OCI-M2 (cell line): ENCODE data around the gene MAP3K6.
"Not testable (repeated sequence)": the region's sequence is repeated elsewhere in the genome, so short reads cannot be mapped to it uniquely, and the experiment has no call there.

Experiments used
- DNase-seq: peaks from one replicate; lab custom pipeline; 2025; ENCODE audit not compliant: unreplicated experiment; lab: John Stamatoyannopoulos, UW

Gene MAP3K6

GRCh38 chr1:27395441-27396195 is 28.9 kb upstream of the MAP3K6 start:
- DNase-seq: peak; percentile 17

GRCh38 chr1:27394925-27395324 is 28.2 kb upstream of the MAP3K6 start:
- no peak for DNase-seq

DNA sequence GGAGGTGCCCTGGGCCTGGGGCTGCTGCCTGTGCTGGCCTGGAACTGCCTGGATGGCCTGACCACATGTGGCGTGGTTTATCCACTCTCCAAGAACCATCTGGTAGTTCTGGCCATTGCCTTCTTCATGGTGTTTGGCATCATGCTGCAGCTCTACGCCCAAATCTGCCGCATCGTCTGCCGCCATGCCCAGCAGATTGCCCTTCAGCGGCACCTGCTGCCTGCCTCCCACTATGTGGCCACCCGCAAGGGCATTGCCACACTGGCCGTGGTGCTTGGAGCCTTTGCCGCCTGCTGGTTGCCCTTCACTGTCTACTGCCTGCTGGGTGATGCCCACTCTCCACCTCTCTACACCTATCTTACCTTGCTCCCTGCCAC is 27.5 kb upstream of the MAP3K6 start:
- DNase-seq: no peak

GRCh38 chr1:27393641-27394281 is 27.0 kb upstream of the MAP3K6 start:
- no peak for DNase-seq

GRCh38 chr1:27392778-27393635 is 26.2 kb upstream of the MAP3K6 start:
- no peak for DNase-seq

GRCh38 chr1:27392096-27392777 is 25.5 kb upstream of the MAP3K6 start, which contains the start of gene GPR3:
Gene GPR3 (plus strand): TSS chr1:27392622. CDS start chr1:27393799, 1,177 bp downstream.
- no peak for DNase-seq

- DNase-seq: no peak
Observed at GRCh38 chr1:27391511-27392095, 24.8 kb upstream of the MAP3K6 start.

GRCh38 chr1:27388337-27389005 is 21.7 kb upstream of the MAP3K6 start:
- peak; percentile 10 for DNase-seq

- not testable (repeated sequence) for DNase-seq
Observed at GRCh38 chr1:27384797-27385196, 18.0 kb upstream of the MAP3K6 start.

DNA sequence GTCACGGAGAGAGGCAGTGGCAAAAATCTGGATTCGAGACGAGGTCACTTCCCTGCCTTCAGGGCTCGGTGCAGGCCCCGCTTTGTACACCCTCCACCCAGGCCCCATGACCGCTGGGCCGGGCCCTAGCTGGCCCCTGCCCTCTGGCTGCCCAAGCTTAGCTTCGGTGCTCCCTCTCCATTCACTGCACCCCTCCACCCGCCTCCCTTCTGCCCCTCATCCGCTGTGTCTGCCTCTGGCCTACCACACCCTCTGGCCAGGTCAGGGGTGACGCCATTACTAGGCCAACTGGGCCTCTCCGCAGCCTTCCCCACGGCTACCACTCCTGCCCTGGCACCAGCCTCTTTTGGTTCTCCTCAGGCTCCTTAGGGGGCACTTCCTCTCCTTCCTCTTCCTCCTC is 16.9 kb upstream of the MAP3K6 start:
- no peak for DNase-seq

GRCh38 chr1:27383039-27383605 is 16.4 kb upstream of the MAP3K6 start, which contains the start of gene CD164L2:
Gene CD164L2 (minus strand): TSS chr1:27383333. CDS start chr1:27383239, 94 bp downstream.
- no peak for DNase-seq

DNA sequence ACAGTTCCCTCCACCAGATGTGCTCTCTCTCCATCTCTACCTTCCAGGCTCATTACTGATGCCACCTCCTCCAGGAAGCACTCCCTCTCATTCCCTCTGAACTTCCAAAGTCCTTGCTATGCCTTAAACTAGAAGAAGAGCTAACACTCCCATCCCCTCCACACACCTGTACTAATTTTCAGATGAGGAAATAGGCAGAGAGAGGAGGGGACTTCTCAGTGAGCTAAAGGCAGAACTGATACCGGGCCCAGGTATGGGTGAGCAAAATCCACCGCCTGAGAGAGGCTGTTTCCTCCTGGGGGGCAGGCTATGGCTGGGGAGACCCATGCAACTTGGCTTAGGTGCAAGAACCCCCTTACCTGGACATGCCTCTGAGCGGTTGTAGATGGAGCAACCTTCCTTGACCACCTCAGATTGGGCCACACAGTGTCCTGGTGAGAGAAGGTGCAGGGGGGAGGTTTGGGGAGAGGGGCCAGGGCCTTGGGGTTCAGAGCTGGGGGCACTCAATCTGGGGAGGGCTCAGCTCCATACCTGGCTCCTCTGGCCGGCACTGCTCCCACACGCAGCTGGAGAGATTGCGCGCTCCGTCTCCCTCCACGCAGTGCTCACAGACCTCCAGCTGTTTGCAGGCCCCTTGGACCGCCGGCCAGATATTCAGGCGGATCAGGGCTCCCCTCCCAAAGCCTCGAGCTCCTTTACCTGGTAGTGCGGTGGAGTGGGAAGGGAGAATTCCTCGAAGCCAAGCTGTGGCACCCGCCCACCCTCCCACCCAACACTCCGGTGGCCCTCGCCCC is 15.4 kb upstream of the MAP3K6 start:
- no peak for DNase-seq

DNA sequence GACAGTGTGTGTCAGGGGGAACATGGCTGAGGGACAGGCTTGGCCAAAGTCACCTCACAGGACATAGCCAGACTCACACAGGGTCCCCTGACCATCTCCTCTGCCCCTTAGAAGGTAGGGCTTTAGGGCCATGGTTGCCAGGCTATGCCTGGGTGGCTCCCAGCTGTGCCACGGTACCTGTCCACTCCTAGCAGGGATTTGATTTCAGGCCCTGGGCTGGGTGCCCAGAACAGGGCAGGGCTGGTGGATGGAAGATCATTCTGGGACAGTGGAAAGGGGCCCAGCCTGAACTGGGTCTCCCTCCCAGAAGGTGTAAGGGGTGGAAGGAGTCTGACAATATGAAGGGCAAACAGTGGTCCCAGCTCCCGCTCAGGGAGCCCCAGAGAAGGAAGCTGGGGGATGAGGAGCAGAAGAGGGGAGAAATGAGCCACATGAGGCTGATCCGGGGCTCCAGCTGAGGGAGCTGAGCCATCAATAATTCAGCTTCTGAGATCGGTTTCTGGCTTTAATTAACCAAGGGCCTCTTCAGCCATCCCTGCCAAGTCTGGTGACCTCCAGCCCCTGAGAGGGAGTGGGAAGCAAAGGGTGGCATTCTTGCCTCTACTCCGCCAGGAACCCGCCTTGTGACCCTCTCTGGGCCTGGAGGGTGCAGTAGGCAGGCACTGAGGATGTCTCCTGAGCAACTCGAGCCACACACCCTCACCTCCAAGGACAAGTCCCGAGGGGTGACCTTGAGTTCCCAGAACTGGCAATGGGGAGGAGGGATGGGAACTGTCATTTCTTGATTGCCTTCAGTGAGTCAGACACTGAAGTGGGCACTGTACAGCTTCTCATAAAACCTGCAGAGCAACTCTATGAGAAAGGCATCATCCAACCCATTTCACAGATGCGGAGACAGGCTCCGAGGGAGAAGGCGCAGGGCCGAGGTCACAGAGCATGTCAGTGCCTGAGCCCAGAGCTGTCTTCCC is 14.3 kb upstream of the MAP3K6 start:
- DNase-seq: no peak

DNA sequence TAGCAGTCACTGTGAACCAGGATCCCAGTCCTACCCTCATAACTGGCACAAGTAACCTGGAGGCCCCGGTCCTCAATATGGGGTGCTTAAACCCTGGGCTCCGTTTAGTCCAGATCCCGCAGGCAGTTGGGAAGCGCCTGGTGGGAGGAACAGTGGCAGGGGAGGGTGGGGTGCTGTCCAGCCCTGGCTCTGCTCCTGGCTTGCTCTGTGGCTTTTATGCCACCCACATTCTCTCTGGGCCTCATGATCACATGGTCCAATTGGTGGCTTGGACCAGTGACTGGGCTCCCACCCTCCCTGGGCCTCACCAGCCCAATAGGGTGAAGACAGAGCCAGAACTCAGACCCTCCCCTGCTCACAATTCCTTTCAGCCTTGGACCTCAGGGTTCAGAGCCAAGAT is 13.5 kb upstream of the MAP3K6 start:
- DNase-seq: no peak

- DNase-seq: no peak
Observed at GRCh38 chr1:27379564-27380122, 12.9 kb upstream of the MAP3K6 start.

DNA sequence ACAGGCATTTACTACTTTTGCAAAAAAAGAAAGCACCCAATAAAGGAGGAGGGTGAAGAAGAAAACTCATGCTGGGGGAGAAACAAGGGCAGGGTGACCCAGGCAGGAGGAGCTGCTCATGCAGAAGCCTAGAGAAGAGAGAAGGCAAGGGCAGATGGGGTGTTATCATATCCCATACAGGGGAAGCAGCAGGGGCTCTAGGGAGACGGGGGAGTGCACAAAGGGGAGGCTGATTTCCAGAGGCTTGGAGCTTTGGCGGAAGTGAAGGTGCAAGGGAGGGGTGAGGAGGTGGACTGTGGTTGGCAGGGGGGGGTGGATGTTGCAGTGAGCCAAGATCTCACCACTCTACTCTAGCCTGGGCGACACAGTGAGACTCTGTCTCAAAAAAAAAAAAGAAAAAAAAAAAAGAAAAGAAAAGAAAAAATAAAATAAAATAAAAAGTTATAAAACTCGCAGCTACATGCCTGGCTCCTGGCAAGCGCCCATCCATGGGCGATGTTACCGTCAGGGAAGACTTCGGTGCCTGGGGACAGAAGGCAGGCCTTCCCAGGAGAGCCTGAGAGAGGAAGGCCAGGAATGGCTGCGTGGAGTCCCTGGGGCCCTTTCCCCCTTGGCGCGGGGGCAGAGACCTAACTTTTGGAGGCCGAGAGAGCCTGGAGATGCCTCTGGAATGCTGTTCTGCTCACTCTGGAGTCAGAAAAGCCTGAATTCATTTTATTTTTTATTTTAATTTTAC is 11.2 kb upstream of the MAP3K6 start:
- no peak for DNase-seq
